ENCODE measurements around the gene ADGRB2.

The ADGRB2 gene

DNA sequence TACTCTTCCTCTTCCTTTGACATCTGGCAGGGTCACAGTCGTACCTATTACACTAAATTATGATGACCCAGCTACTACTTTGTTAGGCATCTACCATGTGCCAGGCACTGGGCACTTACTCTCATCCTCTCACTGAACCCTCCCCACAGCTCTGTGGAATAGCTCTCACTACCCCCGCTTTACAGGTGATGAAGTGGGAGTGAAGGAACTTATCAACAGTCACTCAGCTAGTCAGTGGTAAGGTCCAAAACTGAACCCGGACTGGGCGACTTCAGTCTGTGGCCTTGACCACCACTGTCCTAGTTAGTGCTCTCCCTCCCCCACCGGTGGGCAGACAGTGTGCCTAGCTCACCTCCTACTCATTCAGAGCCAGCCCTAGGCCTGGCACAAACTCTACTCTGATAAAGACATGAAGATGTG, 12.3 kb downstream of the ADGRB2 start:
- H3K9ac ChIP-seq (ENCODE audit: low read length): no peak overlapping the region

DNA sequence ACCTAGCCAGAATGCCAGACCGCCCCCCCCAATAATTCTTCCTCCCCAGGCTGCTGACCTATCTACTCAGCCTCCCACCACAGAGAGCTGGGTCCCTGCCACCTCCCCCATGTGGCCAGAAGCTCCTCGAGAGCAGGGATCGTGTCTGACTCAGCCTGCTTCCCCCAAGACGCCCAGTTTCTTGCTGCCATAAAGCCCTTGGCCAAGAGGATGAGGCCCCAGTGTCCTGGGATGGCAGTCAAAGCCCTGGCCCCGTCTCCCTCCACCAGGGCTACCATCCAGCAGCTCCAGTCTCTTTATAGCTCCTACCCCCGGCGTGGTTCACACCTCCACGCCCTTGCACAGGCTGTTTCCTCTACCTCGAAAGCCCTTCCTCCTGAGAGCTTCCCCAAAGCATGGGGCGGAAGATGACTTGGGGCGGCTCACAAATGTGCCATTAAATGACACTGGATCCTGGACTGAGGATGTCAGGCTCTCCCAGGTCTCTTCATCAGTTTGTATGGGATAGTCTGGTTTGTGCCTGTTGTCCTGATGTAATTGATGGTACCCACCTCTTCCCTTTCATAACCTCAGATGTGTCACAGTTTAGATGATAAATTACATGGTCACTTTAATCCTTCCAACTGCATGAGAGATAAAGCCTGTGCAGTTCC, 13.2 kb downstream of the ADGRB2 start:
- Histone ChIP-seq H3K9me3 (ENCODE audit: control insufficient read depth, low read depth, low read length) (no peaks in the 10 kb centered on the region), H3K27ac (ENCODE audit: low read length) (no peak overlapping the region), H3K36me3 (ENCODE audit: control insufficient read depth, low read depth, low read length) (no peaks in the 10 kb centered on the region), H3K9ac (ENCODE audit: low read length) (no peak overlapping the region), H3K4me3 (ENCODE audit: low read length) (no peak overlapping the region), H3K4me1 (ENCODE audit: control insufficient read depth, low read depth, low read length) (peaks cover 18% of the 10 kb centered on the region), H3K27me3 (ENCODE audit: control insufficient read depth, insufficient read depth, low read length) (no peaks in the 10 kb centered on the region)

More for the DNA sequence above, 12.3 kb downstream of the ADGRB2 start:
- no peaks in the 10 kb centered on the region for H3K9me3 ChIP-seq (ENCODE audit: control insufficient read depth, low read depth, low read length)
- H3K4me3 ChIP-seq (ENCODE audit: low read length): no peak overlapping the region
- H3K36me3 ChIP-seq (ENCODE audit: control insufficient read depth, low read depth, low read length): no peaks in the 10 kb centered on the region
- H3K27ac ChIP-seq (ENCODE audit: low read length): no peak overlapping the region
- no peaks in the 10 kb centered on the region for H3K27me3 ChIP-seq (ENCODE audit: control insufficient read depth, insufficient read depth, low read length)
- peaks cover 14% of the 10 kb centered on the region for H3K4me1 ChIP-seq (ENCODE audit: control insufficient read depth, low read depth, low read length)

DNA sequence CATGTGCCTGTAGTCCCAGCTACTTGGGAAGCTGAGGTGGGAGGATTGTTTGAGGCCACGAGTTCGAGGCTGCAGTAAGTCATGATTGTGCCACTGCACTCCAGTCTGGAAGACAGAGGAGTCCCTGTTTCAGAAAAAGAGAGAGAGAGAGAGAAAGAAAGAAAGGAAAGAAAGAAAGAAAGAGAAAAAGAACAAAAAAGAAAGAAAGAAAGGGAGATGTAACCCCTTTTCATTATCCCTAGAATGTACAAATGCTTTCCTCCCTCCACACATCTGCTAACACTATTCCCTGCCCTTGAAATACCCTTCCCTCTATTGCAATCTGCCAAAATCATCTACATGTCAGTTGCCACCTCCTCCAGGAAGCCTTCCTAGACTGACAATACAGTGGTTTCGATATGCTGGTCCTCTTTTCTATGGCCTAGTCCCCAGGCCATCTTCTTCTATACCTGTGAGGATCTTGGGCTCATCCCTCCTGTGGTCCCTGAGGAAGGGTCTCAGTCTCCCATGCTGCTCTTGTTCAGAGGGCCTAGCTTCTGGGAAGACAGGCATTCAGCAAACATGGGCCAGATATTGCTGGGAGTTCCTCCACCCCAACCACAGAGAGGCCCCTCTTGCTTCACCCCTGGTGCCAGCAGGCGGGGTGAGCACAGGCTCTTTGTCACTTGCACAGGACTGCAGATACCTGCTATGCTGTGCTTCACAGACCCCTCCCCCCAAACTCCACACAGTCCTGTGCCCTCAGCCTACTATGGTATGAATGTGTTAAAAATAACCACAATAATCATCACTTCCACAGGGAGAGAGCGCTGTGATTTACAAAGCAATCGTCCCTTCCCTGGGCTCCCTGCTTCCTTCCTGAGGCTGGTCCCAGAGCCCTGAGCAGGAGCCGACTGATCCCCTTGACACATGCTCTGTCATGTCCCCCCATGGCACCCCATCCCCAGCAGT, 14.1 kb downstream of the ADGRB2 start:
- no peaks in the 10 kb centered on the region for H3K27me3 ChIP-seq (ENCODE audit: control insufficient read depth, insufficient read depth, low read length)
- H3K27ac ChIP-seq (ENCODE audit: low read length): no peak overlapping the region
- H3K4me1 ChIP-seq (ENCODE audit: control insufficient read depth, low read depth, low read length): peaks cover 18% of the 10 kb centered on the region
- H3K4me3 ChIP-seq (ENCODE audit: low read length): no peak overlapping the region
- no peak overlapping the region for H3K9ac ChIP-seq (ENCODE audit: low read length)
- no peaks in the 10 kb centered on the region for H3K9me3 ChIP-seq (ENCODE audit: control insufficient read depth, low read depth, low read length)
- no peaks in the 10 kb centered on the region for H3K36me3 ChIP-seq (ENCODE audit: control insufficient read depth, low read depth, low read length)

DNA sequence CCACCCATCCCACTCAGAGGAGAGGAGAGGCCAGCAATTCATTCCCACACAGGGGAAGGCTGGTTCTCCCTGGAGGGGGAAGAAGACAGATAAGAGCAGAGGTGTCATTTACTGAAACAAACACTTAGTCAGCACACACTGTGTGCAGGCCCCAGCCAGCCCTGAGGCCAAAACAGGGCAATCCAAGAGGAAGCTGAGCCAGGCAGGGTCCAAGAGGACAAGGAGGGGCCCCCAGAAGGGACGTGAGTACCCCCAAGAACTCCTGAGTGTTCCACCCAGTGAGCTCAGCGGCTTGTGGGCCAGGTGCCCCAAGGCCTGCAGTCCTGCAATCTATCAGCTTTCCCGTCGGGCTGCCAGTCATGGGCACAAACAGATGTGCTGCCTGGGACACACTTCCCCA, 15.8 kb downstream of the ADGRB2 start:
- no peak overlapping the region for H3K4me3 ChIP-seq (ENCODE audit: low read length)
- H3K27me3 ChIP-seq (ENCODE audit: control insufficient read depth, insufficient read depth, low read length): no peaks in the 10 kb centered on the region
- no peaks in the 10 kb centered on the region for H3K36me3 ChIP-seq (ENCODE audit: control insufficient read depth, low read depth, low read length)
- peaks cover 18% of the 10 kb centered on the region for H3K4me1 ChIP-seq (ENCODE audit: control insufficient read depth, low read depth, low read length)
- H3K9me3 ChIP-seq (ENCODE audit: control insufficient read depth, low read depth, low read length): no peaks in the 10 kb centered on the region
- no peak overlapping the region for H3K27ac ChIP-seq (ENCODE audit: low read length)
- no peak overlapping the region for H3K9ac ChIP-seq (ENCODE audit: low read length)

DNA sequence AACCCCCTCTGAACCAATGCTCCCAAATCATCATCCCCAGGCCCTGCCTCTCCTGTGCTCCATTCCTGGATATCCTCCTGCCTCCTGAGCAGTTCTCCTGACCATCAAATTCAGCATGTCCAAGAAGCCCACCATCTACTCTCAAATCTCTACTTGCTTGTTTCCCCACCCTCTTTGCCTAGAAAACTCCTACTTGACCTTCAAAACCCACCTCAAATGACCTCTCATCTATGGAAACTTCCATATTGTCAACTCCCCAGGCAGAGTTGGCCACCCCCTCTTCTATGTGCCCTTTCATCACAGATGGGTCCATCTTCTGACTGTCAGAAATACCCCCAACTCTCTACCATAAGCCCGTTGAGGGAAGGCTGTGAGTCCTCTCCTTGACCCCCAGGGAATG, 16.8 kb downstream of the ADGRB2 start:
- Histone ChIP-seq H3K4me3 (ENCODE audit: low read length) (no peak overlapping the region), H3K27me3 (ENCODE audit: control insufficient read depth, insufficient read depth, low read length) (no peaks in the 10 kb centered on the region), H3K27ac (ENCODE audit: low read length) (no peak overlapping the region), H3K4me1 (ENCODE audit: control insufficient read depth, low read depth, low read length) (peaks cover 13% of the 10 kb centered on the region), H3K9me3 (ENCODE audit: control insufficient read depth, low read depth, low read length) (no peaks in the 10 kb centered on the region), H3K36me3 (ENCODE audit: control insufficient read depth, low read depth, low read length) (no peaks in the 10 kb centered on the region), H3K9ac (ENCODE audit: low read length) (no peak overlapping the region)

DNA sequence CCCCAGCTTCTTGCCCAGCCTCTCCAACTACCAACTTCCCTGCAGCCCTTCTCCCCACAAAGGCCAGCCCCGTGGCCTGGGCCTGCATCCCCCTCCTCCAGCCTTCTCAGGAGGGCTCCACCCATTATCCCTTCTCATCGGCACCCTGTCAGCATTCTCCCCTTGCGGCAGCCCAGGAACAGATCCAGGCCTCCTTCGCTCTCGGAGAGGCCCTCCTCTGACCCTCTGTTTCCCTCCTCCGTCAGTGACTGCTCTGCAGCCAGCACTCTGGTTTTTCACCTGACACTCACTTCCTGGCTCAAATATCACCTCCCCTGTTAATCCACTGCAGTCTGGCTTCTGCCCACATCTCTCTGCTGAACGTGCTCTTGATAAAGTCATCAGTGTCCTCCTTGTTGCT, 17.5 kb downstream of the ADGRB2 start:
- H3K9ac ChIP-seq (ENCODE audit: low read length): no peak overlapping the region
- H3K27me3 ChIP-seq (ENCODE audit: control insufficient read depth, insufficient read depth, low read length): no peaks in the 10 kb centered on the region
- peaks cover 7% of the 10 kb centered on the region for H3K4me1 ChIP-seq (ENCODE audit: control insufficient read depth, low read depth, low read length)
- no peaks in the 10 kb centered on the region for H3K36me3 ChIP-seq (ENCODE audit: control insufficient read depth, low read depth, low read length)
- no peak overlapping the region for H3K4me3 ChIP-seq (ENCODE audit: low read length)
- no peaks in the 10 kb centered on the region for H3K9me3 ChIP-seq (ENCODE audit: control insufficient read depth, low read depth, low read length)
- H3K27ac ChIP-seq (ENCODE audit: low read length): no peak overlapping the region

DNA sequence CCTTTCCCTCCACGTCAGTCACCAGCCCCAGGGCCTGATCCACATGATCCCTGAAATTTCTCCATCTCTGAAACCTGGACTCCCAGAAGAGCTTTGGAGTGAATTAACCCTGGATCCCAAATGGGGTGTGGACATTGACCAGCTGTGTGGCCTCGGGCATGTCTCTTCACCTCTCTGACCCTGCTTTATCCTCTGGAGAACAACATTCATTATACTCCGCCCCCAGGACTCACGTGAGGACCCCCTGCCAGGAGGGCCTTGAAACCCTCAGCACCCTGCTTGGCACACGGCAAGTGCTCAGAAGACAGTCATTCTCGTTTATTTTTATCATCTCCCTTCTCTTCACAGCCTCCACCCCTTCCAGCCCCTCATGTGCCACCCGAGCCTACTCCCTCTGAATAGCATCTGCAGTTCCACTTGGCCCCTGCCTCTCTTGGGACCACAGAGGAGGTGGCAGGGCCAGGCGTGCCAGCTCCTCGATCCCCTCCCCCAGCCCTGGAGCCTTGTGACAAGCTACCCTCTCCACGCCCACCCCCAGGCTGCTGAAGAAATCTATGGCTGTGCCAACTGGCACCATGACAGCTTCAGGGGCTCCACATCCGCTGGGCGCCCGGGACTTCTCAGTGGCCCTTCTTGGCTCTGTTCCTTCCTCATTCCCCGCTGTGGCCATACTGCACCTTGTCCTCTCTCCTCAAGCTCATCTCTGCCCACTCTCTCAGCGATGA, 18.0 kb downstream of the ADGRB2 start:
- no peaks in the 10 kb centered on the region for H3K9me3 ChIP-seq (ENCODE audit: control insufficient read depth, low read depth, low read length)
- H3K4me1 ChIP-seq (ENCODE audit: control insufficient read depth, low read depth, low read length): peaks cover 7% of the 10 kb centered on the region
- no peak overlapping the region for H3K9ac ChIP-seq (ENCODE audit: low read length)
- no peaks in the 10 kb centered on the region for H3K36me3 ChIP-seq (ENCODE audit: control insufficient read depth, low read depth, low read length)
- no peak overlapping the region for H3K27ac ChIP-seq (ENCODE audit: low read length)
- H3K27me3 ChIP-seq (ENCODE audit: control insufficient read depth, insufficient read depth, low read length): no peaks in the 10 kb centered on the region
- H3K4me3 ChIP-seq (ENCODE audit: low read length): no peak overlapping the region

DNA sequence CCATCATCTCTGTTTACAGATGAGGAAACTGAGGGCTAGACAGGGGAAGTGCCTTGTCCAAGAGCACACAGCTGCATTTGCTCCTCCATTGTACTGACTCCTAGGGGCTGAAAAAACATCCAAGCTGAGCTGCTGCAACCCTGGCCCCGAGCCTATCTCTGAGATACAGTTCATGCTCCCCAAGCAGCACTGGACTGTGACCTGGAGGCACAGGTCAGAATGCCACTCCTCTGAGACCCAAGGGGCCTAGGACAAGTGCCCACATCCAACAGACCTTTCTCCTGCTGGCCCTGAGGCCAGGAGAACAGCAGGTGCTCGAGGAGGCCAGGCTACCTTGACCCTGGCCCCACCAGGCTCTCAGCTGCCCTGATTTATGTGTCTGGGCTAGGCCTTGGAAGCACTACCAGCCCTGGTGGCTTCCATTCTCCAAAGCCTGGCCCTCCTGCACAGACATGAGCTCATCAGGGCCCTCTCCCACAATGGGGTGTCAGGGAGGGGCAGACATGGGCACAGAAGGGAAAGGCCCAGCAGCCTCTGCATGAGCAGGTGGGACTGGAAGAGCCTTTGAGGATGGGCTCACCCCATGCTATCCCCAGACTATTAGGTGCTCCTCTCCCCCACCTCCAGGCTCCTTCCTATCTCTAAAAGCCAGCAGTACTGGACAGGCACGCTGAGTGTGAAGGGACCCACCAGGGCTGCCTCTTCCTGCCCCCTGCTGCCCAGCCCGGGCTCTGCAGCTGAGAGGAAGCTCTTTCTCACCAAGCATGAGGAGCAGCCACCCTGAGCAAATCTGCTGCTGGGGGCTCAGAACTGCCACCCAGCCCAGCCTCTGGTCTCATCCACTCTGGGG, 18.8 kb downstream of the ADGRB2 start:
- no peak overlapping the region for H3K4me3 ChIP-seq (ENCODE audit: low read length)

DNA sequence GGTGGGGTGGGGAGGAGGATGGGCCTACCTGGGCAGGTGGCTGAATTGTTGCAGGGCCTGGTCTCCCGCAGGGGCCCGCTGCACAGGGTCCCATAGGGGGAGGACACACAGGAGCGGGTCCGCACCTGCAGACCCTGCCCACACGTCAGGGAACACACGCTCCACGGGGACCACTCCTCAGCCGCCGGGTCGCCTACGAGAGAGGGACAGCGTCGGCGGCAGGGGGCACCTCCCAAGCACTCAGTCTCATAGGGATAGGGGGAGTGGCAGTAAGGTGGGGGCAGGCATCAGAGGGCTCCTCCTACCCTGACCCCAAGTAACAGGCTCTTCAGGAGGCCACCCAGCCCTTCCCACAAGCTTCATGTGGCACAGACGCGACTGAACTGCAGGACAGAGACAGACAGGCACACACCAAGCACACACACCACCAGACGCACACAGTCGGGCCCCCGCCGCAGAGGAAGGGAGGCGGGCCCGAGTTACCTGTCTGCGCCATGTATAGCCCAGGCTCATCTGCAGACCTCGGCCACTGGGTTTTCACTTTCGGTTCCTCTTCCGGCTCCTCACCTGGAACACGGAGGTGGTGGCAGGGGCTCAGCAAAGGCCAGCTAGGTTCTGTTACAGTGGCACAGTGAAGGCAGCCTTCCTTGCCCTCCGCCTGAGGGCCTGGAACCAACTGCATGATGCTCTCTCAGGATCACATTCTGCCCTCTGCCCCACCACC, 19.8 kb downstream of the ADGRB2 start:
- peaks cover 10% of the 10 kb centered on the region for H3K4me1 ChIP-seq (ENCODE audit: control insufficient read depth, low read depth, low read length)
- H3K4me3 ChIP-seq (ENCODE audit: low read length): no peak overlapping the region
- no peak overlapping the region for H3K27ac ChIP-seq (ENCODE audit: low read length)
- no peaks in the 10 kb centered on the region for H3K27me3 ChIP-seq (ENCODE audit: control insufficient read depth, insufficient read depth, low read length)
- no peak overlapping the region for H3K9ac ChIP-seq (ENCODE audit: low read length)
- H3K9me3 ChIP-seq (ENCODE audit: control insufficient read depth, low read depth, low read length): no peaks in the 10 kb centered on the region
- no peaks in the 10 kb centered on the region for H3K36me3 ChIP-seq (ENCODE audit: control insufficient read depth, low read depth, low read length)

More for the DNA sequence above, 18.8 kb downstream of the ADGRB2 start:
- Histone ChIP-seq H3K36me3 (ENCODE audit: control insufficient read depth, low read depth, low read length) (no peaks in the 10 kb centered on the region), H3K4me1 (ENCODE audit: control insufficient read depth, low read depth, low read length) (peaks cover 7% of the 10 kb centered on the region), H3K27me3 (ENCODE audit: control insufficient read depth, insufficient read depth, low read length) (no peaks in the 10 kb centered on the region), H3K9ac (ENCODE audit: low read length) (no peak overlapping the region), H3K9me3 (ENCODE audit: control insufficient read depth, low read depth, low read length) (no peaks in the 10 kb centered on the region), H3K27ac (ENCODE audit: low read length) (no peak overlapping the region)

DNA sequence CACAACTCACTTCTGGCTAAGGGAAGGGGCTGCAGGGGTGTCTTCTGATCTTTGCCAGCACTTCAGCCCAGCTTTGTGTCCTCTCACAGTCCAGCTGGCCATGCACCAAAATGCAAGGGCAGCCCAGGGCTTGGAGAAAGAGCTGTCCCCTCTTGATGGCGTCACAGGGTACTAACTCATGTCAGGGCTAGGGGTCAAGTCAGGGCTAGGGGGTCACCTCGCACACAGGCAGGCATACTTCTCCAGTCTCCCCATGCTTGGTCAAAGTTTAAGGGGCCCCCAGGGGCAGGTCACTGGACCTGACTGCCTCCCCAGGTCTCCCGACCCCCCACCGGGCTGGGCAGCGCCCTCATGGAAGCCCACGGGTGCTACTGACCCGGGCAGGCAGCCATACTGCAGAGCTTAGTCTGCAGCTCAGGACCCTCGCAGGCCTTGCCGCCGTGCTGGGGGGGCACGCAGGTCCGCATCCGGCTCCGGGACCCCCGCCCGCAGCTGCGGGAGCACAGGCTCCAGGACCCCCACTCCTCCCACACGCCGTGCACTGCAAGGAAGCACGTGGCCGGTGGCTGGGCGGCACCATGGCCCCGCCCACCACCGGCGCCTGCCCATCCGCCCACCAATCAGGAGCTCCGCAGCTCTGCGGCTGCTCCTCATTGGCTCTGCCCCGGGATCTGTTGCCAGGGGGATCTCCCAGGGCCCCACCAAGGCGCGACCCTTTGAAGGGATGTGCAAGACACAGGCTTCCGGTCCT, 21.5 kb downstream of the ADGRB2 start:
- Histone ChIP-seq H3K4me1 (ENCODE audit: control insufficient read depth, low read depth, low read length) (peaks cover 10% of the 10 kb centered on the region), H3K27ac (ENCODE audit: low read length) (no peak overlapping the region), H3K27me3 (ENCODE audit: control insufficient read depth, insufficient read depth, low read length) (no peaks in the 10 kb centered on the region), H3K9me3 (ENCODE audit: control insufficient read depth, low read depth, low read length) (no peaks in the 10 kb centered on the region), H3K36me3 (ENCODE audit: control insufficient read depth, low read depth, low read length) (no peaks in the 10 kb centered on the region), H3K9ac (ENCODE audit: low read length) (no peak overlapping the region), H3K4me3 (ENCODE audit: low read length) (no peak overlapping the region)
